GM18873 (cell line): ENCODE results near the gene SYT17.
A peak's percentile ranks its signal among the peaks of the same experiment; 100 is the strongest.

Experiments used
- ATAC-seq: cut with Tn5 transposase; IDR thresholded peaks from one replicate; pipeline ENCODE4 v1.9.1; 2021; ENCODE audit warnings: mild to moderate bottlenecking, moderate library complexity, moderate number of reproducible peaks; ENCODE audit not compliant: unreplicated experiment, low FRiP score

The SYT17 gene

GRCh38 chr16:19203374-19203966, 35.4 kb downstream of the SYT17 start:
- no peak for ATAC-seq

DNA sequence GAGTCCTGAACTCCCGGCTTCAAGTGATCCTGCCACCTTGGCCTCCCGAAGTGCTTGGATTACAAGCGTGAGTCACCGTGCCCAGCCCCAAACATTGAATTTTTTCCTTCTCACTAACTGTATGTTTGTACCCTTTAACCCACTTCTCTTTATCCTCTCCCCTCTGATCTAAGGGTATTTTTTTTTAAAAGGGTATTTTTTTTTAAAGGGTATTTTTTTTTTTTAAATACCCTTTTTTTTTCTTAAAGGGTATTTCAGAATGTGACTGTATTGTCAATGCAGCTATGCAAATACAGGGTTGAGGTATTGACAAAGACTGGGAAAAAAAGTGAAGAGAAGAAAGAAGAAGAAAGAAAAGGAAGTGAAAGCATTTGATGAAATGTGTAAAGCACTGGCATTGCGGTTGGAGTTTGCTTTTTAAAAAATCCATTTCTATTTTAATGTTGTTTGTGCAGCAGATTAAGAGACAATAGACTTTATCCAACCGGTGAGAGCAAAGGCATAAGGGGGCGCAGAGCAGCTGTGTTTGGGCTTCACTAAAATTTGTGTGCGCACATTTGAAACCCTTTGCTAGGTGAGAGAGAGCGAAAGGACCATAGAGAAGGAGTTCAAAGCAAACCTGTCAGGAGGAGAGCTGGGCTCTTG, 42.4 kb downstream of the SYT17 start:
- ATAC-seq = peak; percentile 63

GRCh38 chr16:19210968-19211367, 42.9 kb downstream of the SYT17 start:
- ATAC-seq = no peak

GRCh38 chr16:19212059-19212458, 44.0 kb downstream of the SYT17 start:
- ATAC-seq = no peak

DNA sequence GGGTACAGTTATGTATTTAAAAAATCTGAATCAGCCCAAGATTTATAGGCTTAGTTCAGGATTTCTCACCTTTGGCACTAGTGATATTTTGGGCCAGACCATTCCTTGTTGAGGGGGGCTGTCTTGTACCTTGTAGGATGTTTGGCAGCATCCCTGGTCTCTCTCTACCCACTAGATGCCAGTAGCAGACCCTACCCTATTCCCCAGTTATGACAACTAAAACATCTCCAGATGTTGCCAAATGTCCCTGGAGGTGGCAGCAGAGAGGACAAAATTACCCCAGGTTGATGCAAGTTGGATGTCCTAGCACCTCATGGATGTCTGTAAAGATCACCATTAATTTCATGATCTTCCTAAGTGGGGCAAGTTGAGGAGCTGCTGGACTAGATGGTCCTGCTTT, 45.8 kb downstream of the SYT17 start:
- ATAC-seq = no peak

DNA sequence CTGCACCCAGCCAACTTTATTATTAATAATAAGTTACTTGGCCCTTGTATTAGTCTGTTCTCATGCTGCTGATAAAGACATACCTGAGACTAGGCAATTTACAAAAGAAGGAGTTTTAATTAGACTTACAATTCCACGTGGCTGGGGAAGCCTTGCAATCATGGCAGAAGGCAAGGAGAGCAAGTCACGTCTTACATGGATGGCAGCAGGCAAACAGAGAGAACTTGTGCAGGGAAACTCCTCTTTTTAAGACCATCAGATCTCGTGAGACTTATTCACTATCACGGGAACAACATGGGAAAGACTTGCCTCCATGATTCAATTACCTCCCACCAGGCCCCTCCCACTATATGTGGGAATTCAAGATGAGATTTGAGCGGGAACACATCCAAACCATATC, 47.7 kb downstream of the SYT17 start:
- ATAC-seq = no peak

GRCh38 chr16:19218581-19218980, 50.5 kb downstream of the SYT17 start:
- ATAC-seq = no peak

DNA sequence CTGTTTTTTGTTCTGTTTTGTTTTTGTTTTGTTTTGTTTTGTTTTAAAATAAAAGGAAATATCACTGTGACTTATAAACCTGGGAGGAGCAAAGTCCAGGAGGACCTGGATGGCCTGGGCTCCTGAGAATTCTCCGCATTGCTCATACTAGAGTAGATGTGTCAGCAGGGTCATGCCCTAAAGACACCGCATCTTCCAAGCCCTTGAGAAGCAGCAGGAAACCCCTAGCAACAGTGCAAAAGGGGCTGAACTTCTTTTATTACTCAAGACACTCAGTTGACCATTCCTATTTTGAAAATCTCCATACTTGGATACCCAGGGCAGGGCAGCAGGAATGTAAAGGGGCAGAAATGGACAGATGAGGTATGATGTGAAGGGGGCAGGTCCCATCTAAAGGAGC, 51.8 kb downstream of the SYT17 start:
- ATAC-seq = no peak

GRCh38 chr16:19223235-19224170, 55.5 kb downstream of the SYT17 start:
- ATAC-seq = no peak

DNA sequence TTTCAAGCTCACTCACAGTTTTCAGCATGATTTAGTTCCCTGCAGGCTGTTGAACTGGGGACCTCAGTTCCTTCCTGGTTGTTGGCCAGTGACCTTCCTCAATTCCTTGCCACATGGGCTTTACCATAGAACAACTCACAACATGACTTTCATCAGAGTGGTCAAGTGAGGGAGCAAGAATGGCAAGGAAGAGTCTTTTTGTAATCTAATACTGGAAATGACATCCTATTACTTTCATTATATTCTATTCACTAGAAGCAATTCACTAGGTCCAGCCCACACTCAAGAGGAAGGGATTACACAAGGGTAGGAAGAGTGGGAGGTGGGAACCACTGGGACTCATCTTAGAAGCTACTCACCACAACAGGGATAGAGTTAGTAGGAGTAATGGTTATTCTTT, 57.6 kb downstream of the SYT17 start:
- no peak for ATAC-seq

GRCh38 chr16:19227643-19228042, 59.6 kb downstream of the SYT17 start:
- ATAC-seq = no peak

DNA sequence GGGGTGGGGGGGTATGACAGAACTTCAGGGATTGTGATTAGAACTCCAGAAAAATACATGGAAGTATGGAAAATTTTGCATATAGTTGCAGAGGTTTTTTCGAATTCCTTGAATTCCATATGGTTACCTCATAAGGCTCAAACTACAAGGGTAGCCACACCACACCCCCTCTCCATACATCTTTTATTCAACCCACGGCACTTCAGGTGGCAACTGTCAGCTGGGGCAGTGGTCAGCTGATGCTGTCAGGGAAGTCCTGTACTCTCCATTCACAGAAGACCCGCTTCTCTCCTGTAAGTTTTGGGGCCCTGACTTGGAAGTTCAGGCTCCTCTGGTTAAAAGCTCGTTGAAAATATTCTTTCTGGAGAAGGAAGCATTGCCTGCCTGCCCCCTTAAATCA, 60.0 kb downstream of the SYT17 start:
- no peak for ATAC-seq

- no peak for ATAC-seq
Observed at GRCh38 chr16:19228575-19228974, 60.5 kb downstream of the SYT17 start.

- no peak for ATAC-seq
Observed at GRCh38 chr16:19230575-19230974, 62.5 kb downstream of the SYT17 start.

DNA sequence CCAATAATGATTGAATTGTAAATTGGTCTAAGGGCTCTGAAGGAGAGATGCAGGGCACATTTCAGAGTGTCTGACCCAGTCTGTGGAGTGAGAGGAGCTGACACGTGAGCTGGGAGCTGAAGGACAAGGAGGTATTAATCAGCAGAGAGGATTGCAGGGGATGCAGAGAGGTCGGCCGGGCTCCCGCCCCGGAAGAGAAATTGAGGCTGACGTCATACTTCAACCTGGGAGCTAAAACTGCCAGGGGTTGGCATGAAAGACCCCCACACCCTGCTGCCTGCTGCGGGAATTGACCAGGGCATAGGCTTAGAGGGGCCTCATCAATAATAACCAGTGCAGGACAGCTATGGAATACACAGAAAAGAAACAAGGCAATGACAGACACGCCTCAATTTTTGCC, 63.8 kb downstream of the SYT17 start:
- ATAC-seq = no peak

DNA sequence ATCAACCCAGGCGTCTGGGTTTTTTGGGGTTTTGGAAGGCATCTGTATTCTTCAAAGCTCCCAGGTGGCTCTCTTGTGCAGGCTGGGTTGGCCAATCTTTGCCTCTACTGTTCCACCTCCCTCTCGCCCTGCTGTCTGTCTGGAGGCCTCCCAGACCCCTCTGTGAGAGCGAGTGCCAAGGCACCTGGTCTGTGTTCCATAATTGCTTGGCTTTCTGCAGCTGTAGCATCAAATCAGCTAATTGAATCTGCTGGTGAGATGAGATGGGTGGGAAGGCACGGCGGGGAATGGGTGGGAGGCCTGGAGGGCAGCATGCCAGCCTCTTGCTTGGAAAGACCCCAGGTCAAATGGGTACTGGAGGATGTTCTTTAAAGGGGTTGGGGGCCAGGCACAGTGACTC, 64.9 kb downstream of the SYT17 start:
- no peak for ATAC-seq

- no peak for ATAC-seq
Observed at GRCh38 chr16:19235478-19235877, 67.4 kb downstream of the SYT17 start.

DNA sequence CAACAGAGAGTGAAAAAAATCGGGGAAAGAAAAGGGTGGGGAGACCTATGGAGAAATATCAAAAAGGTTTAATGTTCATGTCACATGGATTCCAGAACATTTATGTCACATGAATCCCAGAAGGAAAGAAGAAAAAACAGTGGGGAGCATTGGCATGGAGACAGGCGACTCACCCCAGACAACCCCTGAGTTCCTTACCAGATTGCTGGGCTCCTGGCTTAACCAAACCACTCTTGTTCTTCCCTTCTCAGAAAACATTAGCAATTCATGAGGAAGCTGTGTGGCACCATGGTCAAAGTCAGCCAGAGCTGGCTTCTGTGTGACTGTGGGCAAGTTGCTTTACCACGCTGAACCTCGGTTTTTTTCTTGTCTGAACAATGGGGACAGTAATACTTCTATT, 67.8 kb downstream of the SYT17 start:
- no peak for ATAC-seq

DNA sequence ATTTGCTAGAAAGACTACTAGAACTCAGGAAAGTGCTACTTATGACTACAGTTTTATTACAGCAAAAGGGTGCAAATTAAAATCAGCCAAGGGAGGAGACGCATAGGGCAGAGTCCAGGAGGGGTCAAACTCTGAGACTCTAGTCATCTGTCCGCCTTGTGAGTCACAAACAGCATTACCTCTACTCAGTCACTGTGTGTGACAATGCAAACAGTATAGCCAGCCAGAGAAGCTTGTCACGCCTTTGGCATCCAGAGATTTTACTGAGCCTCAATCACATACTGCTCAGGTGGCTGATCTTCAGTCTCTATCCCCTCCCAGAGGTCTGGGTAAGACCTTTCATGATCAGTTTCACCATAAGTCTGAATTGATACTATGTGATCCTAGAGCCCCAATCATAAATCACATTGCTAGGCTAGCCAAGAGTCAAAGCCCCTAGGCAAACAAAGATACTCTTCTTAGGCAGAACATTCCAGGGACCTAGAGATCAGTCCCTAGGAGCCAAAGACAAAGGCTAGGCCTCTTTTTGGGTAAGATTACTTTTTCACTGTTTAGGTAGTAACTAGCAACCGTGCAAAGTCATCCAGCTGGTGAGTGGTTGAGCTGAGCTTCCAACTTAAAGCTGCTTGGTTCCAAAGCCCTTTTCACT, 68.6 kb downstream of the SYT17 start:
- ATAC-seq = no peak

- no peak for ATAC-seq
Observed at GRCh38 chr16:19238406-19238805, 70.4 kb downstream of the SYT17 start.

- no peak for ATAC-seq
Observed at GRCh38 chr16:19239511-19240155, 71.6 kb downstream of the SYT17 start.
